GM12878 (cell line): ENCODE results near the gene PPP3CA. TPM values are rescaled to one million over a fixed set of nuclear protein-coding genes. Genes with fewer than 3 reads are reported as not detected.

ENCODE experiments used
- EGR1 ChIP-seq, 2 experiments: IDR thresholded peaks; 1 replicate in 1 of 2; 2 replicates in 1 of 2; pipeline ENCODE4 v1.6.1; 2011 to 2012; ENCODE audit warnings: low read depth in 2 of 2, low read length in 2 of 2, borderline replicate concordance in 1 of 2, mild to moderate bottlenecking in 1 of 2, moderate library complexity in 1 of 2
- HDGF ChIP-seq: fragments of 450-650 bp; IDR thresholded peaks from 2 replicates; pipeline ENCODE4 v1.6.1; 2016; ENCODE audit warnings: antibody characterized with exemption
- MEF2A ChIP-seq: IDR thresholded peaks from 2 replicates; pipeline ENCODE4 v1.6.1; 2011; ENCODE audit warnings: low read depth, mild to moderate bottlenecking, low read length, moderate library complexity; ENCODE audit not compliant: insufficient read depth
- MTA2 ChIP-seq: fragments of 450-650 bp; IDR thresholded peaks from 2 replicates; pipeline ENCODE4 v1.6.1; 2016; ENCODE audit warnings: low read depth, mild to moderate bottlenecking, moderate library complexity
- NFIC ChIP-seq: IDR thresholded peaks from 2 replicates; pipeline ENCODE4 v1.6.1; 2012; ENCODE audit warnings: low read depth, mild to moderate bottlenecking, inconsistent platforms, low read length, moderate library complexity
- RAD51 ChIP-seq: fragments of 450-650 bp; IDR thresholded peaks from 2 replicates; pipeline ENCODE4 v1.6.1; 2016; ENCODE audit warnings: moderate library complexity, mild to moderate bottlenecking, inconsistent platforms
- RCOR1 ChIP-seq: conservative IDR thresholded peaks from 2 replicates; pipeline ENCODE4 v1.6.1; 2012; ENCODE audit warnings: low read depth, low read length, improper control_type of control experiment
- RELA ChIP-seq: fragments of 450-650 bp; IDR thresholded peaks from 2 replicates; pipeline ENCODE4 v1.8.0; 2014; ENCODE audit warnings: borderline replicate concordance; ENCODE audit not compliant: partially characterized antibody
- ZBTB33 ChIP-seq: fragments of 450-650 bp; IDR thresholded peaks from 2 replicates; pipeline ENCODE4 v1.6.1; 2017; ENCODE audit warnings: mild to moderate bottlenecking
- ZBTB4 ChIP-seq: fragments of 450-650 bp; formaldehyde crosslinking; IDR thresholded peaks from 2 replicates; pipeline ENCODE4 v1.4.0; 2022; ENCODE audit warnings: mild to moderate bottlenecking, moderate library complexity
- ZNF274 ChIP-seq: IDR thresholded peaks from one replicate; pipeline ENCODE4 v1.8.0; 2011; ENCODE audit not compliant: insufficient read length, insufficient read depth
- ZZZ3 ChIP-seq: IDR thresholded peaks from 2 replicates; pipeline ENCODE4 v1.6.1; 2011; ENCODE audit warnings: low read depth; ENCODE audit not compliant: control insufficient read depth, insufficient read length
- polyA plus RNA-seq, 11 experiments: library from polyadenylated mRNA; depleted of rRNA in 4 of 11; unstranded in 6 of 11; stranded (reverse) in 5 of 11; fragments of >200 nt; fragmentation: Nextera tagmentation in 4 of 11; fragmentation: Illumina TruSeq in 1 of 11; extraction: Ambion mirVana in 4 of 11; extraction: Trizol in 1 of 11; gene quantifications; 1 replicate in 1 of 11; 2 replicates in 10 of 11; pipeline versions ENCODE4 v1.2.1 to v1.2.3, GENCODE V29; 2011 to 2016; ENCODE audit warnings: inconsistent platforms in 2 of 11, missing spikeins in 2 of 11, low read depth in 1 of 11
- total RNA-seq, 4 experiments: library from RNA; depleted of rRNA in 3 of 4; stranded (reverse); fragments of >200 nt in 3 of 4; fragmentation: Illumina TruSeq in 1 of 4; extraction: Trizol in 1 of 4; gene quantifications; 2 replicates each; pipeline versions ENCODE4 v1.2.1 to v1.2.3, GENCODE V29; 2013 to 2021
- TF ChIP-seq, protein P1 (sequence below): fragments of 450-650 bp; IDR thresholded peaks from 2 replicates; pipeline ENCODE4 v1.6.1; 2017; ENCODE audit warnings: mild to moderate bottlenecking, moderate library complexity
- TF ChIP-seq, protein P2 (sequence below): IDR thresholded peaks from 2 replicates; pipeline ENCODE4 v1.6.1; 2011; ENCODE audit warnings: borderline replicate concordance, low read depth, mild to moderate bottlenecking, moderate library complexity, low read length; ENCODE audit not compliant: insufficient read depth, poor library complexity, severe bottlenecking
- TF ChIP-seq, protein P3 (sequence below): fragments of 450-650 bp; IDR thresholded peaks from 2 replicates; pipeline ENCODE4 v1.6.1; 2017; ENCODE audit warnings: mild to moderate bottlenecking, moderate library complexity

PPP3CA gene
- total and polyA plus RNA-seq, 10 of the 15 experiments (the other 5 are each of a cell fraction or from before 2014, with no cell fraction given), result 0.33 to 9.0 (median 1.0) TPM

- TF ChIP-seq RAD51 (no peak), RCOR1 (no peak), NFIC (no peak), ZNF274 (no peak), ZBTB4 (CRISPR knock-in tag) (no peak), MEF2A (peak; percentile 91), RELA (no peak), ZZZ3 (no peak), HDGF (no peak), EGR1 (IDR thresholded peaks at IDR 0.05; ENCODE audit: borderline replicate concordance in 1 of 2, low read depth in 2 of 2, low read length in 2 of 2) (no peak), MTA2 (peak; percentile 75), ZBTB33 (no peak)
- TF ChIP-seq, protein P1, sequence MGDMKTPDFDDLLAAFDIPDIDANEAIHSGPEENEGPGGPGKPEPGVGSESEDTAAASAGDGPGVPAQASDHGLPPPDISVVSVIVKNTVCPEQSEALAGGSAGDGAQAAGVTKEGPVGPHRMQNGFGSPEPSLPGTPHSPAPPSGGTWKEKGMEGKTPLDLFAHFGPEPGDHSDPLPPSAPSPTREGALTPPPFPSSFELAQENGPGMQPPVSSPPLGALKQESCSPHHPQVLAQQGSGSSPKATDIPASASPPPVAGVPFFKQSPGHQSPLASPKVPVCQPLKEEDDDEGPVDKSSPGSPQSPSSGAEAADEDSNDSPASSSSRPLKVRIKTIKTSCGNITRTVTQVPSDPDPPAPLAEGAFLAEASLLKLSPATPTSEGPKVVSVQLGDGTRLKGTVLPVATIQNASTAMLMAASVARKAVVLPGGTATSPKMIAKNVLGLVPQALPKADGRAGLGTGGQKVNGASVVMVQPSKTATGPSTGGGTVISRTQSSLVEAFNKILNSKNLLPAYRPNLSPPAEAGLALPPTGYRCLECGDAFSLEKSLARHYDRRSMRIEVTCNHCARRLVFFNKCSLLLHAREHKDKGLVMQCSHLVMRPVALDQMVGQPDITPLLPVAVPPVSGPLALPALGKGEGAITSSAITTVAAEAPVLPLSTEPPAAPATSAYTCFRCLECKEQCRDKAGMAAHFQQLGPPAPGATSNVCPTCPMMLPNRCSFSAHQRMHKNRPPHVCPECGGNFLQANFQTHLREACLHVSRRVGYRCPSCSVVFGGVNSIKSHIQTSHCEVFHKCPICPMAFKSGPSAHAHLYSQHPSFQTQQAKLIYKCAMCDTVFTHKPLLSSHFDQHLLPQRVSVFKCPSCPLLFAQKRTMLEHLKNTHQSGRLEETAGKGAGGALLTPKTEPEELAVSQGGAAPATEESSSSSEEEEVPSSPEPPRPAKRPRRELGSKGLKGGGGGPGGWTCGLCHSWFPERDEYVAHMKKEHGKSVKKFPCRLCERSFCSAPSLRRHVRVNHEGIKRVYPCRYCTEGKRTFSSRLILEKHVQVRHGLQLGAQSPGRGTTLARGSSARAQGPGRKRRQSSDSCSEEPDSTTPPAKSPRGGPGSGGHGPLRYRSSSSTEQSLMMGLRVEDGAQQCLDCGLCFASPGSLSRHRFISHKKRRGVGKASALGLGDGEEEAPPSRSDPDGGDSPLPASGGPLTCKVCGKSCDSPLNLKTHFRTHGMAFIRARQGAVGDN, result no peak
- TF ChIP-seq, protein P2, sequence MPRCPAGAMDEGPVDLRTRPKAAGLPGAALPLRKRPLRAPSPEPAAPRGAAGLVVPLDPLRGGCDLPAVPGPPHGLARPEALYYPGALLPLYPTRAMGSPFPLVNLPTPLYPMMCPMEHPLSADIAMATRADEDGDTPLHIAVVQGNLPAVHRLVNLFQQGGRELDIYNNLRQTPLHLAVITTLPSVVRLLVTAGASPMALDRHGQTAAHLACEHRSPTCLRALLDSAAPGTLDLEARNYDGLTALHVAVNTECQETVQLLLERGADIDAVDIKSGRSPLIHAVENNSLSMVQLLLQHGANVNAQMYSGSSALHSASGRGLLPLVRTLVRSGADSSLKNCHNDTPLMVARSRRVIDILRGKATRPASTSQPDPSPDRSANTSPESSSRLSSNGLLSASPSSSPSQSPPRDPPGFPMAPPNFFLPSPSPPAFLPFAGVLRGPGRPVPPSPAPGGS, result no peak
- TF ChIP-seq, protein P3, sequence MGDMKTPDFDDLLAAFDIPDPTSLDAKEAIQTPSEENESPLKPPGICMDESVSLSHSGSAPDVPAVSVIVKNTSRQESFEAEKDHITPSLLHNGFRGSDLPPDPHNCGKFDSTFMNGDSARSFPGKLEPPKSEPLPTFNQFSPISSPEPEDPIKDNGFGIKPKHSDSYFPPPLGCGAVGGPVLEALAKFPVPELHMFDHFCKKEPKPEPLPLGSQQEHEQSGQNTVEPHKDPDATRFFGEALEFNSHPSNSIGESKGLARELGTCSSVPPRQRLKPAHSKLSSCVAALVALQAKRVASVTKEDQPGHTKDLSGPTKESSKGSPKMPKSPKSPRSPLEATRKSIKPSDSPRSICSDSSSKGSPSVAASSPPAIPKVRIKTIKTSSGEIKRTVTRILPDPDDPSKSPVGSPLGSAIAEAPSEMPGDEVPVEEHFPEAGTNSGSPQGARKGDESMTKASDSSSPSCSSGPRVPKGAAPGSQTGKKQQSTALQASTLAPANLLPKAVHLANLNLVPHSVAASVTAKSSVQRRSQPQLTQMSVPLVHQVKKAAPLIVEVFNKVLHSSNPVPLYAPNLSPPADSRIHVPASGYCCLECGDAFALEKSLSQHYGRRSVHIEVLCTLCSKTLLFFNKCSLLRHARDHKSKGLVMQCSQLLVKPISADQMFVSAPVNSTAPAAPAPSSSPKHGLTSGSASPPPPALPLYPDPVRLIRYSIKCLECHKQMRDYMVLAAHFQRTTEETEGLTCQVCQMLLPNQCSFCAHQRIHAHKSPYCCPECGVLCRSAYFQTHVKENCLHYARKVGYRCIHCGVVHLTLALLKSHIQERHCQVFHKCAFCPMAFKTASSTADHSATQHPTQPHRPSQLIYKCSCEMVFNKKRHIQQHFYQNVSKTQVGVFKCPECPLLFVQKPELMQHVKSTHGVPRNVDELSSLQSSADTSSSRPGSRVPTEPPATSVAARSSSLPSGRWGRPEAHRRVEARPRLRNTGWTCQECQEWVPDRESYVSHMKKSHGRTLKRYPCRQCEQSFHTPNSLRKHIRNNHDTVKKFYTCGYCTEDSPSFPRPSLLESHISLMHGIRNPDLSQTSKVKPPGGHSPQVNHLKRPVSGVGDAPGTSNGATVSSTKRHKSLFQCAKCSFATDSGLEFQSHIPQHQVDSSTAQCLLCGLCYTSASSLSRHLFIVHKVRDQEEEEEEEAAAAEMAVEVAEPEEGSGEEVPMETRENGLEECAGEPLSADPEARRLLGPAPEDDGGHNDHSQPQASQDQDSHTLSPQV, result no peak
These were observed 7.9 kb upstream of the PPP3CA start (continued) for GRCh38 chr4:101355246-101355645.
